ENCODE results near the gene MAP4K1.

MAP4K1 gene

GRCh38 chr19:38617764-38618589 lies at the start of gene MAP4K1:
Gene MAP4K1, minus strand, starts transcription at chr19:38617953. Its CDS starts 58 bp downstream, at chr19:38617895.
- DNase-seq: peak; percentile 63 to 83

DNA sequence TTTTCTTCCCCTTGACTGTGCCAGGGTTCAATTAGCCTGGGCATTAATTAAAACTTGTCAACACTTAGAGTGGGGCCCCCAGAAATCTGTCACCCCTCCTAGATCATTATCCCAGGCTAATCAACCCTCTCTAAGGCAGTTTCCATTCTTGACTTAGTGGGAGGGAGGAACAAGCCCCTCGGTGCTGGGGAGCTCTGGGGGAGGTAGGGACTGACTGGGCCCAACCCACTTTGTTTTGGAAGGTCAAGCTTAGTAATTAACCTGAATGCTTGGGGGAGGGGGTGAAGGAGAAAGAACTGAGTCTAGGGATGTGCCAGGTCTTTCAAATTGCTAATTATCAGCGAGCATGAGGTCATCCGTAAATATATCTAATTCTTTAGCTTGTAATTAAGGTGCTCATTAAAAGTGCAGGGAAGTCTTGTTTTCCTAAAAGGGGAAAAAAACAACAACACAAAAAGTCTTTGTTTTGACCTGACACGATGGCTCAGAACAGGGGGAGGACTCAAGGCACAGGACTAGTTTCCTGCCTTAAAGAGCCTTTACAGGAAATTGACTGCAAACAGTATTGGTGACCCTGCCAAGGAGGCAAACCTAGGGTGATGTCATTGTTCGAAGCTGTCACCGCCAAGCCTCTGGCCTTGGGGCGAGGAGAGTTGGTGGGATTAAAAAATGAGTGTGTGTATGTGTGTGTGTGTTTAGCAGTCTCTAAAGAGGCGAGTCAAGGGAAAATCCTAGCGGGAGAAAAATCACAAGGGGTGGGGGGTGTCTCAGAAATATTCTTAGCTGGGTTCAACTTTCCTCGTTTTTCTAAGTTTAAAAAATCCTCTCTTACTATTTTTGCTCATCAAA lies 49.1 kb upstream of the MAP4K1 start:
- DNase-seq: peak; percentile 45 to 65

GRCh38 chr19:38665950-38666662 lies 48.4 kb upstream of the MAP4K1 start:
- DNase-seq: no peak

- DNase-seq: no peak
Observed at GRCh38 chr19:38665219-38665931, 47.6 kb upstream of the MAP4K1 start.

GRCh38 chr19:38664503-38665211 lies 46.9 kb upstream of the MAP4K1 start:
- DNase-seq: no peak

- DNase-seq: no peak
Observed at GRCh38 chr19:38663957-38664502, 46.3 kb upstream of the MAP4K1 start.

GRCh38 chr19:38663156-38663651 lies 45.5 kb upstream of the MAP4K1 start:
- DNase-seq: no peak

- no peak for DNase-seq
Observed at GRCh38 chr19:38662537-38663155, 44.9 kb upstream of the MAP4K1 start.

- no peak for DNase-seq
Observed at GRCh38 chr19:38661996-38662395, 44.2 kb upstream of the MAP4K1 start.

- DNase-seq: no peak
Observed at GRCh38 chr19:38661136-38661535, 43.4 kb upstream of the MAP4K1 start.

DNA sequence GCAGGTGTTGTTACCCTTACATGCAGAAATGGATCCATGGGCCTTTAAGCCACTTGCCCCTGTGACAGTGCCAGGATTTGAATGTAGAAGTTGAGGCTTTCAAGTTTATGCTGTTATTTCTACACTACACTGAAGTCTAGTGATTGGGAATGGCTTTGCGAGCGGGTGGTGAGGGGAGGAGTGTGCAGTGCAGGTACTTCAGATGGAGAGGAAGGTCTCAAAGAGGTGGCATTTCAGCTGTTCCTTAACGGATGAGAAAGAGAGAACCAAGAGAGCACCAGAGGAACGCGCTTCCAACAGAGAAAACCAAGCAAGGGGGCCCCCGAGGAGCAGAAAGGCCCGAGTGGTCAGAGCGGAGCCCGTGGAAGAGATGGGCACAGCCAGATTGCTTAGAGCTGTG lies 43.0 kb upstream of the MAP4K1 start:
- DNase-seq: no peak

DNA sequence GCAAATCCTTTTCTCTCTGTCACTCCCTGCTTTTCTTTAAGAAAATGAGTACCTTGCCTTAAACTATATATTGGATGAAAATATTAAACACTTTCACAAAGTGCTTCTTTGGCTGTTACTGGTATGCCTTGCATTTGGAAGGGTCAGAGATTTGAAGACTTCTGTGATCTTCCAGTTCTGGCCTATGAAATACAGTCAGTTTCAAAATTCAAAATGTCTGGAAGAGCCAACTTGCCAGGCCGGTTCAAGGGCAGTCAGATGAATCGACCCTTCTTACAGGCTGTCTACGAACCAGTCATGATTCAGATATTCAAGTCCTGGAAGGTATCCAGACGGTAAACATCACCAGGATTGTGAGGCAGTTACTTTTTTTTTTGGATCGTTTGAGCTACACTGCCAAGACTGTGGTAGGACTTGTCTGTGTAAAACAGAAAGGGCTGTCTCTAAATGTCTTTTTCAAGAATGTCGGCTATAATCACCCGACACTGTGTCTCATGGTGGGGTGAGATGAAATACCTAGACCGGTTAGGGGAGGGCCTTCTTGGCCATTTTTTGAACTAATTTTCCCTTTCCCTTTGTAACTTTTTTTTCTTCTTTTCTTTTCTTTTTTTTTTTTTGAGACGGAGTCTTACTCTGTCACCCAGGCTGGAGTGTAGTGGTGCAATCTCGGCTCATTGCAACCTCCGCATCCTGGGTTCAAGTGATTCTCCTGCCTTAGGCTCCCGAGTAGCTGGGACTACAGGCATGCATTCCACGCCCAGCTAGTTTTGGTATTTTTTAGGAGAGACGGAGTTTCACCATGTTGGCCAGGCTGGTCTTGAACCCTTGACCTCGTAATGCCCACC lies 40.9 kb upstream of the MAP4K1 start:
- DNase-seq: no peak

DNA sequence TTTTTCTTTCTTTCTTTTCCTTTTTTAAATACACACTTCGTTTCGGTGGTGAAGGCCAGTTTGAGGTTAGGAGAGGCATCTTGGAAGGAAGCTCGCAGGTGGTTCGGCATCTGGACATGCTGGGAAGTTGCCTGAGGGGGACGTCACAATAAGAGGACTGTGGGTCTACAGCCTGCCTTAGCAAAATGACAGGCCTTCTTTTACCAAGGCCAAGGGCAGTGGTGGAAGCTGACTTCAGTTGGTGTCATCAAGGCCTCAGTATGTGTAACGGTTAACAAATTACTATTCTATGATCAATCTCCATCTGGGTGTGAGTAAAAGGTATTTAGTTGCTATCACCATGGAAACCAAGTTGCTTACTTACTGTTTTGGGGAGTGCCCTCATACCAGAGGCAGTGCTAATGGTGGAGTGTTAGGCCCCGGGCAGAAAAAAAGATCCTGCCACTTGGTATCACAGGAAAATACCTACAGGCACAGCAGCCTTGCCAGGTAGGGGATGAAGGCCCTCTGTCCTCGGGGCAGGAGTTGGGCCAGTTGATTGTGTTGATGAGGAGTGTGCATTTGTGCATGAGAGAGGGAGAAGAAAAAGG lies 40.0 kb upstream of the MAP4K1 start:
- peak in 1 of 2 donors; percentile 39 for DNase-seq

DNA sequence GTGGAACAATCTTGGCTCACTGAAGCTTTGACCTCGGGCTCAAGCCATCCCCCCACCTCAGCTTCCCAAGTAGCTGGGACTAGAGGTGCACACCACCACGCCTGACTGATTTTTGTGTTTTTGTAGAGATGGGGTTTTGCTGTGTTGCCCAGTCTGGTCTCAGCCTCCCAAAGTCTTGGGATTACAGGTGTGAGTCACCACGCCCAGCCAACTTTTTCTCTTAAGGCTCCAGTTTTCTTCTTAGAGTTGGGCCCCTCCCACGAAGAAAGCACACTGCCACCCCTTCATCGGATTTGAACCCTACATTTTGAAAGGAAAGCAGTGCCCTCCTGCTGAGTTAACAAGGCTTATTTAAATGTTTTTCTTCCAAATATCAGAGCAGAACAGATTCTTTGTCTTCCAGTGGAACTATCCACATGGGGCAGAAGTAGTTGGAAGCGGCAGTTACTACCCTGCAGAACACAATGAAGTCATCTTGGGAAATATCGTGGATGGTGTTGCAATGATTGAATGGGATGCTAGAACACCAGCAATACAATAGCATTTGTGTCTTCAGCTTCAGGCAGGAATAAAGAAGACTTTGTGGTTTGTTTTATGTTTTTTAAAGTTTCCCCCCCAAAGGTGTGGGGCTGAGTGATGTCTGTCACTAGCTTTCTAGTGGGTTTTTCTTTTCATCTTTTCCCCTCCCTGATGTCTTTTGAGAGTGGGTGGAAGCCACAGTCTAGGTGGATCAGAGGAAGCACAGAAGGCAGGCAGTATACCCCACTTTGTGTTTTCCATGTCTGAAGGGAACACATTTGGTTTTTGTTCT lies 38.6 kb upstream of the MAP4K1 start:
- peak; percentile 25 to 64 for DNase-seq

GRCh38 chr19:38655148-38655824 lies 37.5 kb upstream of the MAP4K1 start:
- DNase-seq: no peak

GRCh38 chr19:38654628-38655055 lies 36.9 kb upstream of the MAP4K1 start:
- no peak for DNase-seq

DNA sequence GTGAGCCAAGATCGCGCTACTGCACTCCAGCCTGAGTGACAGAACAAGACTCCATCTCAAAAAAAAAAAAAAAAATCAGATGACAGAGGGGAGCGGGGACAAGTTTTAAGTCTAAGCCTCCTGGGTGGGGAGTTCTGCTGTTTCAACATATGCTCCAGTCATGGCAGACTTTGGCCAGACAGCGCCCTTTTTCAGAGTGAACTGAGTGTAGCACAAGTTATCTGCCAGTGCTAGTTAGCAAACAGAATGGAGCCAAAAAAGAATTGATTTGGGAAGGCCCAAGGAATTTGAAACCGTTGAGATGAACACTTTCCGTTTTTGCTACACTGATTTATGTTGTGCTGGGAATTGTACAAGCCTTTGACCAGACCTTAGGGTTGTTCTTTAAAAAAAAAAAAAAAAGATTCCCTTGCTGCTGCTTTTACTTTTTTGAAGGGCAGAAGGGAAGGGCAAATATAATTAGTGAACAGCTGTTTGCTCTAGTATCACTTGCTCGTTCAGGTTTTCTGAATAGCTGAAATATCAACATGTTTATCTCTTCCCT lies 35.3 kb upstream of the MAP4K1 start:
- peak in 1 of 2 donors; percentile 24 for DNase-seq

All from CD4-positive, alpha-beta T cell treated with Interleukin-1 beta for 1 hour (primary cell).